Prostate gland (tissue), 2 donors: Measurements from ENCODE around the gene MDGA2.

Experiments
- CTCF ChIP-seq, 4 experiments: fragments of 200-600 bp in 2 of 4; fragments of 450-650 bp in 2 of 4; sonication (generic) in 2 of 4; IDR thresholded peaks; 1 replicate in 3 of 4; 2 replicates in 1 of 4; pipeline ENCODE4 v1.5.1; 2016 to 2019; ENCODE audit warnings: antibody characterized with exemption in 4 of 4, mild to moderate bottlenecking in 2 of 4, moderate library complexity in 2 of 4
- POLR2A ChIP-seq: fragments of 450-650 bp; IDR thresholded peaks from one replicate; pipeline ENCODE4 v1.6.1; 2016; ENCODE audit warnings: antibody characterized with exemption, mild to moderate bottlenecking

DNA sequence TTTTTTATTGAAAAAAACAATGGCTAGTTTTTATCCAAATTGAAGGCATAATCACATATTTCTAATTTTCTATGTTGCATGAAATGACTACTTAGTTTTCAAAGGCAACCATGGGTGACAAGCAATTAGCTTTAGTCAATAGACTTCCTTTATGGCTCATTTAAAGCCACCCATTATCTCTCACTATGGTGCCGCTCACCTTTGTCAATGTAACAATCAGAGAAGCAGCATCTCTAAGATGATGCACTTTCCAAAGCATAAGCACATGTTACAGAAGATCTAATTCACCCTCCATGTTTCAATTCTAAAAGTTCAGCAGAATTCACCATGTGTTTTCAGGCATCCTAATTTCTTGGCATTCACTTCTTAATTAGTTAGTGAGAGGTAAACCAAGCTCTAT is 857.3 kb downstream of the MDGA2 start:
- TF ChIP-seq CTCF (IDR thresholded peaks at IDR 0.05) (no peak), POLR2A (no peak)
